Loucy (cell line): ENCODE results near the gene THSD1.

Experiments
- H2AFZ ChIP-seq: fragments of 200-600 bp; sonication (generic); 2 replicates; pipeline ENCODE4 v1.6.0; 2016; ENCODE audit warnings: antibody characterized with exemption, mild to moderate bottlenecking, low read length, moderate library complexity
- H3F3A ChIP-seq: fragments of 200-600 bp; 2 replicates; pipeline ENCODE4 v1.6.0; 2016; ENCODE audit warnings: antibody characterized with exemption, low read depth, mild to moderate bottlenecking
- H3K27me3 ChIP-seq: fragments of 200-600 bp; sonication (generic); 2 replicates; pipeline ENCODE4 v1.6.1; 2014; ENCODE audit warnings: low read length, mild to moderate bottlenecking; ENCODE audit not compliant: insufficient read depth, poor library complexity, severe bottlenecking
- H3K36me3 ChIP-seq: fragments of 200-600 bp; sonication (generic); 2 replicates; pipeline ENCODE4 v1.6.1; 2016; ENCODE audit warnings: low read length; ENCODE audit not compliant: insufficient read depth
- H3K4me1 ChIP-seq: fragments of 200-600 bp; sonication (generic); 2 replicates; pipeline ENCODE4 v1.5.1; 2014; ENCODE audit warnings: low read length, mild to moderate bottlenecking; ENCODE audit not compliant: insufficient read depth, poor library complexity, severe bottlenecking
- H3K4me2 ChIP-seq: fragments of 200-600 bp; sonication (generic); 2 replicates; pipeline ENCODE4 v1.6.0; 2014; ENCODE audit warnings: antibody characterized with exemption, low read length, low read depth, mild to moderate bottlenecking; ENCODE audit not compliant: poor library complexity, severe bottlenecking
- H3K4me3 ChIP-seq: fragments of 200-600 bp; sonication (generic); 2 replicates; pipeline ENCODE4 v1.5.1; 2014; ENCODE audit warnings: low read length, mild to moderate bottlenecking, mixed read lengths; ENCODE audit not compliant: poor library complexity, severe bottlenecking
- H3K79me2 ChIP-seq: fragments of 200-600 bp; sonication (generic); 2 replicates; pipeline ENCODE4 v1.6.1; 2014; ENCODE audit warnings: low read length; ENCODE audit not compliant: insufficient read depth
- H3K9ac ChIP-seq: fragments of 200-600 bp; sonication (generic); 2 replicates; pipeline ENCODE4 v1.6.0; 2014; ENCODE audit warnings: mild to moderate bottlenecking, low read depth, low read length, moderate library complexity; ENCODE audit not compliant: poor library complexity, severe bottlenecking
- H3K9me2 ChIP-seq: fragments of 200-600 bp; sonication (generic); replicated peaks from 2 replicates; pipeline ENCODE4 v1.6.1; 2016; ENCODE audit warnings: low read depth, low read length, mixed read lengths
- H3K9me3 ChIP-seq: fragments of 200-600 bp; sonication (generic); 2 replicates; pipeline ENCODE4 v1.6.1; 2014; ENCODE audit warnings: mild to moderate bottlenecking, antibody characterized with exemption, low read length, low read depth; ENCODE audit not compliant: insufficient read depth
- H4K20me1 ChIP-seq: fragments of 200-600 bp; sonication (generic); 2 replicates; pipeline ENCODE4 v1.6.0; 2014; ENCODE audit warnings: antibody characterized with exemption, low read length, mild to moderate bottlenecking; ENCODE audit not compliant: insufficient read depth, poor library complexity, severe bottlenecking
- EZH2phosphoT487 ChIP-seq: fragments of 200-600 bp; IDR thresholded peaks from 2 replicates; pipeline ENCODE4 v1.6.1; 2018; ENCODE audit warnings: antibody characterized with exemption, mild to moderate bottlenecking, moderate library complexity, borderline replicate concordance
- TF ChIP-seq, protein P1 (sequence below): fragments of 200-600 bp; sonication (generic); conservative IDR thresholded peaks from 2 replicates; pipeline ENCODE4 v1.5.1; 2014; ENCODE audit warnings: mild to moderate bottlenecking, antibody characterized with exemption, low read length

THSD1 gene

DNA sequence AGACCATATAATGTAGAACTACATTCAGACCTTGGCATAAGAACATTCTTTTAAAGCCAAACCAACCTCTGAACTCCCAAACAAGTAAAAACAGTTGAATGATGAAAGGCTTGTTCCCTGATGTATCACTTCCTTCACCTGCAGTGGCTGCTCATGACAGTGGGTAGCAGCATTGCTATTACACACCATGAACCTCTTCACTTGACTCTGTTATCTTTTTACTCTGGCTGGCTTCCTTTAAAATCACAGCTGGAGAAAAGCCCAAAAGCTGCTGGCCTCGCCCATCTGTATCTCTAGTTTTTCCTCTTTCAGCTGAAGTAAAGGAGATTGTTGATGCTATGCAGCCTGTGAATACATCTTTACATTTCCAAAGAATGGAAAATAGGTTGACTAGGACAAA lies 22.6 kb downstream of the THSD1 start:
- TF ChIP-seq EZH2phosphoT487: no peak
- TF ChIP-seq, protein P1, sequence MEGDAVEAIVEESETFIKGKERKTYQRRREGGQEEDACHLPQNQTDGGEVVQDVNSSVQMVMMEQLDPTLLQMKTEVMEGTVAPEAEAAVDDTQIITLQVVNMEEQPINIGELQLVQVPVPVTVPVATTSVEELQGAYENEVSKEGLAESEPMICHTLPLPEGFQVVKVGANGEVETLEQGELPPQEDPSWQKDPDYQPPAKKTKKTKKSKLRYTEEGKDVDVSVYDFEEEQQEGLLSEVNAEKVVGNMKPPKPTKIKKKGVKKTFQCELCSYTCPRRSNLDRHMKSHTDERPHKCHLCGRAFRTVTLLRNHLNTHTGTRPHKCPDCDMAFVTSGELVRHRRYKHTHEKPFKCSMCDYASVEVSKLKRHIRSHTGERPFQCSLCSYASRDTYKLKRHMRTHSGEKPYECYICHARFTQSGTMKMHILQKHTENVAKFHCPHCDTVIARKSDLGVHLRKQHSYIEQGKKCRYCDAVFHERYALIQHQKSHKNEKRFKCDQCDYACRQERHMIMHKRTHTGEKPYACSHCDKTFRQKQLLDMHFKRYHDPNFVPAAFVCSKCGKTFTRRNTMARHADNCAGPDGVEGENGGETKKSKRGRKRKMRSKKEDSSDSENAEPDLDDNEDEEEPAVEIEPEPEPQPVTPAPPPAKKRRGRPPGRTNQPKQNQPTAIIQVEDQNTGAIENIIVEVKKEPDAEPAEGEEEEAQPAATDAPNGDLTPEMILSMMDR: no peak
- Histone ChIP-seq H4K20me1 (no peaks in the 10 kb centered on the region), H3K4me1 (no peaks in the 10 kb centered on the region)

DNA sequence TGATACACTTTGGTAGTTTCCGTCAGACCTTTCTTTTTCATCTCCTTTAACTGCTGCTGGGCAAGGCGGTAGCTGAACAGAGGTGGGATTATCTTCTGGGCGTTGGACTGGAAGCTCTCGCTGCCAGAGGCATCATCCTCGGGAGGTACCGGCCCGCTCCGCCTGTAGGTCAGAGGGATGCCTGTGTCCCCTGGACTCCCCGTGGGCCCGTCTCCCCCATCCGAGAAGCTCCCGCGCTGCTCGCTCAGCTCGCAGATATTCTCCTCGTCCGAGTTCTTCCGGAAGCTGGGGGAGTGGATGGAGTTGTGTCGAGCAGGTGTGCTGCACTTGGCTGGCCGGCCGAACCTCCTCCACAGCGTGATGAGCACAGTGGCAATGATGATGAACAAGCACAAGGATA lies 27.7 kb downstream of the THSD1 start:
- Histone ChIP-seq H3K9ac (no peak overlapping the region), H3F3A (no peaks in the 10 kb centered on the region)

More for the DNA sequence above, 22.6 kb downstream of the THSD1 start:
- H3K36me3 ChIP-seq: no peaks in the 10 kb centered on the region
- H2AFZ ChIP-seq: no peak overlapping the region
- no peaks in the 10 kb centered on the region for H3K9me2 ChIP-seq
- H3F3A ChIP-seq: no peaks in the 10 kb centered on the region
- no peak overlapping the region for H3K4me3 ChIP-seq
- H3K9ac ChIP-seq: no peak overlapping the region
- H3K79me2 ChIP-seq: no peaks in the 10 kb centered on the region
- no peak overlapping the region for H3K4me2 ChIP-seq
- no peaks in the 10 kb centered on the region for H3K9me3 ChIP-seq
- H3K27me3 ChIP-seq: no peaks in the 10 kb centered on the region

DNA sequence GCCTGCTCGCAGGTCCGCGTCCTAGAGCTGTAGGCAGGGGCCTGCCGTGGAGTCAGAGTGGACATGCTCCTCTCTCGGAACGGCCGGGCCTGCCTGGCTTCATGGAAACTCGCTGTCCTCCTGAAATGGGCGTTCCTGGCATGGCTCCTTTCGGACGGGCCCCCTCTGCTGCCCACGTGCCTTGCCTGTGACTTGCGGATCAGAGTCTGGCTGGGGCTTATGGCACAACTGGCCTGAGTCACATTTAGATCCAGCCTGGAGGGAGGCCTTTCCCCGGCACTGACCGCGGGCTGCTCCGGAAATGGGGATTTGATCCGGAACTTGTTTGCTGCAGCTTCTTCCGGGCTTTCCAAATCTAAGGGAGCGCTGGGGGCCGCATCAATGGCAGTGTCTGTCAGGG lies 28.1 kb downstream of the THSD1 start:
- H3K9me2 ChIP-seq: no peaks in the 10 kb centered on the region
- H4K20me1 ChIP-seq: no peaks in the 10 kb centered on the region
- no peaks in the 10 kb centered on the region for H3K27me3 ChIP-seq
- H3K9me3 ChIP-seq: no peaks in the 10 kb centered on the region
- H2AFZ ChIP-seq: no peak overlapping the region
- no peaks in the 10 kb centered on the region for H3F3A ChIP-seq
- no peak overlapping the region for H3K4me2 ChIP-seq
- H3K79me2 ChIP-seq: no peaks in the 10 kb centered on the region
- no peaks in the 10 kb centered on the region for H3K36me3 ChIP-seq
- no peaks in the 10 kb centered on the region for H3K4me1 ChIP-seq
- H3K9ac ChIP-seq: no peak overlapping the region
- no peak for TF ChIP-seq EZH2phosphoT487
- TF ChIP-seq, protein P1: no peak
- no peak overlapping the region for H3K4me3 ChIP-seq

More for the DNA sequence above, 27.7 kb downstream of the THSD1 start:
- no peak overlapping the region for H3K4me2 ChIP-seq
- no peaks in the 10 kb centered on the region for H3K36me3 ChIP-seq
- TF ChIP-seq, protein P1: no peak
- TF ChIP-seq EZH2phosphoT487: no peak
- no peaks in the 10 kb centered on the region for H3K9me2 ChIP-seq
- H3K4me3 ChIP-seq: no peak overlapping the region
- no peaks in the 10 kb centered on the region for H3K79me2 ChIP-seq
- H4K20me1 ChIP-seq: no peaks in the 10 kb centered on the region
- H3K27me3 ChIP-seq: no peaks in the 10 kb centered on the region
- H3K9me3 ChIP-seq: no peaks in the 10 kb centered on the region
- no peak overlapping the region for H2AFZ ChIP-seq
- no peaks in the 10 kb centered on the region for H3K4me1 ChIP-seq
